Measurements from ENCODE around the gene CPPED1. TPM values are rescaled to one million over a fixed set of nuclear protein-coding genes. Genes with fewer than 3 reads are reported as not detected.
"Not testable (repeated sequence)": the region's sequence is repeated elsewhere in the genome, so short reads cannot be mapped to it uniquely, and the experiment has no call there.

The CPPED1 gene
- total and polyA plus RNA-seq, 8 donors, result 8.0 to 178 (median 13.1) TPM

- no peak overlapping the region for H3K27ac ChIP-seq
- WGBS, 5 donors, result 93 to 97% (median 96%) methylated on average over 5 of the region's 5 CpGs
- DNase-seq, result no peak
- H3K27me3 ChIP-seq, result no peaks in the 10 kb centered on the region
- no peaks in the 10 kb centered on the region for H3K36me3 ChIP-seq
- TF ChIP-seq POLR2A (IDR thresholded peaks at IDR 0.05), result no peak
- TF ChIP-seq CTCF (IDR thresholded peaks at IDR 0.05), result no peak
- no peak for TF ChIP-seq POLR2AphosphoS5 (IDR thresholded peaks at IDR 0.05)
- no peak for TF ChIP-seq EP300 (IDR thresholded peaks at IDR 0.05)
- intact Hi-C loops (cut with DNase I; ENCODE audit: low total_unique reads), result no loop called here
- H3K9me3 ChIP-seq, result no peaks in the 10 kb centered on the region
- peaks cover 0 to 23% (median 15%) of the 10 kb centered on the region in 4 donors for H3K4me1 ChIP-seq
- H3K4me3 ChIP-seq, result no peak overlapping the region
Measured at GRCh38 chr16:12796498-12796897, 7.2 kb downstream of the CPPED1 start.

- intact Hi-C loops (cut with DNase I; ENCODE audit: low total_unique reads), result no loop called here
- TF ChIP-seq POLR2A (IDR thresholded peaks at IDR 0.05), result no peak
- TF ChIP-seq CTCF (IDR thresholded peaks at IDR 0.05), result no peak
- TF ChIP-seq POLR2AphosphoS5 (IDR thresholded peaks at IDR 0.05), result no peak
- H3K27ac ChIP-seq, result no peak overlapping the region
- no peak overlapping the region for H3K4me3 ChIP-seq
- H3K4me1 ChIP-seq, result peaks cover 0 to 9% (median 2%) of the 10 kb centered on the region in 4 donors
- WGBS, 5 donors, result 76 to 88% (median 85%) methylated on average over 12 of the region's 12 CpGs
- H3K9me3 ChIP-seq, result no peaks in the 10 kb centered on the region
- no peaks in the 10 kb centered on the region for H3K36me3 ChIP-seq
- no peaks in the 10 kb centered on the region for H3K27me3 ChIP-seq
- no peak for DNase-seq
Measured at GRCh38 chr16:12794486-12795387, 8.9 kb downstream of the CPPED1 start.

- no peak for DNase-seq
- WGBS, 5 donors, result 52 to 74% (median 67%) methylated on average over 3 of the region's 3 CpGs
- no peak overlapping the region for H3K27ac ChIP-seq
- intact Hi-C loops (cut with DNase I; ENCODE audit: low total_unique reads), result no loop called here
- no peaks in the 10 kb centered on the region for H3K36me3 ChIP-seq
- H3K27me3 ChIP-seq, result no peaks in the 10 kb centered on the region
- H3K4me3 ChIP-seq, result no peak overlapping the region
- no peak for TF ChIP-seq CTCF (IDR thresholded peaks at IDR 0.05)
- TF ChIP-seq EP300 (IDR thresholded peaks at IDR 0.05), result no peak
- no peak for TF ChIP-seq POLR2A (IDR thresholded peaks at IDR 0.05)
- TF ChIP-seq POLR2AphosphoS5 (IDR thresholded peaks at IDR 0.05), result no peak
- peaks cover 0 to 9% (median 0%) of the 10 kb centered on the region in 4 donors for H3K4me1 ChIP-seq
- H3K9me3 ChIP-seq, result no peaks in the 10 kb centered on the region
Measured at GRCh38 chr16:12793865-12794240, 9.8 kb downstream of the CPPED1 start.

- H3K4me1 ChIP-seq, result peaks cover 0 to 9% (median 0%) of the 10 kb centered on the region in 4 donors
- H3K27ac ChIP-seq, result no peak overlapping the region
- 88 to 96% (median 92%) methylated on average over 9 of the region's 9 CpGs for WGBS, 5 donors
- peak in 1 of 7 experiments; percentile 7 for TF ChIP-seq CTCF (IDR thresholded peaks at IDR 0.05)
- TF ChIP-seq POLR2A (IDR thresholded peaks at IDR 0.05), result no peak
- no peak for TF ChIP-seq POLR2AphosphoS5 (IDR thresholded peaks at IDR 0.05)
- H3K9me3 ChIP-seq, result no peaks in the 10 kb centered on the region
- DNase-seq, result no peak
- intact Hi-C loops (cut with DNase I; ENCODE audit: low total_unique reads), result no loop called here
- H3K36me3 ChIP-seq, result no peaks in the 10 kb centered on the region
- no peaks in the 10 kb centered on the region for H3K27me3 ChIP-seq
- no peak overlapping the region for H3K4me3 ChIP-seq
Measured at GRCh38 chr16:12793120-12793864, 10.4 kb downstream of the CPPED1 start.

- H3K4me1 ChIP-seq; H3K27me3 ChIP-seq; intact Hi-C loops (cut with DNase I; ENCODE audit: low total_unique reads); H3K36me3 ChIP-seq; H3K27ac ChIP-seq; H3K9me3 ChIP-seq; H3K4me3 ChIP-seq; DNase-seq: not testable (repeated sequence)
- 90 to 99% (median 97%) methylated on average over 5 of the region's 5 CpGs for WGBS, 5 donors
Measured at GRCh38 chr16:12792528-12792927, 11.2 kb downstream of the CPPED1 start.

Measured in stomach (tissue), 9 donors.